GM21529 (cell line): Measurements from ENCODE around the gene LOXL1.
"Not testable (repeated sequence)": the region's sequence is repeated elsewhere in the genome, so short reads cannot be mapped to it uniquely, and the experiment has no call there.

Experiments
- ATAC-seq: cut with Tn5 transposase; IDR thresholded peaks from one replicate; pipeline ENCODE4 v1.9.1; 2021; ENCODE audit not compliant: unreplicated experiment

Gene LOXL1

GRCh38 chr15:73972984-73973682, 46.9 kb downstream of the LOXL1 start:
- no peak for ATAC-seq

GRCh38 chr15:73973683-73974200, 47.5 kb downstream of the LOXL1 start:
- not testable (repeated sequence) for ATAC-seq

DNA sequence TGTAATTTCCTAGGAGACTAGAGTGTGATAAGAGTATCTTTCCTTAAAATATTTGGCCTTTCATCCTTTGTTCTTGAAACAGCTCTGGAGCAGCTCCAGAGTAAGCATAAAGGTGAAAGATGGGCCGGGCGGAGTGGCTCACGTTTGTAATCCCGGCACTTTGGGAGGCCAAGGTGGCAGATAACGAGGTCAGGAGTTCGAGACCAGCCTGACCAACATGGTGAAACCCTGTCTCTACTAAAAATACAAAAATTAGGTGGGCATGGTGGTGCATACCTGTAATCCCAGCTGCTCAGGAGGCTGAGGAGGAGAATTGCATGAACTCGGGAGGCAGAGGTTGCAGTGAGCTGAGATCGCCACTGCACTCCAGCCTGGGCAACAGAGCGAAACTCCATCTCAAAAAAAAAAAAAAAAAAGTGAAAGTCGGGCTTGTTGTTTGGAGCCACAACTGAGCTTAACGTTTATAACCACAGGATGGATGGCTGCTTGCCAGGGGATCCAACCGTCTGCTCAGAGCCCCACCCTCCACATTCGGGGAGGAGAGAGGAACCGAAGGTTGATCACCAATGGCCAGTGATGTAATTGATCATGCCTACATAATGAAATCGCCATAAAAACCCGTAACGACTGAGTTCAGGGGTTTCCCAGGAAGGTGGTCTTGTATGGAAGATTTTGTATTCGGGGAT, 49.3 kb downstream of the LOXL1 start:
- ATAC-seq = not testable (repeated sequence)

DNA sequence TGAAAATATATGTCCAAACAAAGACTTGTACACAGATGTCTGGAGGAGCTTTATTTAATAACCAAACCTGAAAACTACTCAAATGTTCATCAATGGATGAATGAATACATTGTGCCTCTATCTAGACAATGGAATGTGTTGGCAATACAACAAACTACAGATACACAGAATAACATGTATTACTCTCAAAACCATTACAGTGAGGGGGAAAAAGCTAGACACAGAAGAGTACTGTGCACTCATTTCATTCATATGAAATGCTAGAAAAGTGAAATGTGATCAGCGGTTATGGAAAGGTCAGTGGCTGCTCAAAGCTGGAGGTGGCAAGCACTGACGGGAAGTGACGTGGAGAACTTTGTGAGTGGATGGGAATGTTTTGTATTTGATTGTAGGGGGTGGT, 52.6 kb downstream of the LOXL1 start:
- no peak for ATAC-seq

DNA sequence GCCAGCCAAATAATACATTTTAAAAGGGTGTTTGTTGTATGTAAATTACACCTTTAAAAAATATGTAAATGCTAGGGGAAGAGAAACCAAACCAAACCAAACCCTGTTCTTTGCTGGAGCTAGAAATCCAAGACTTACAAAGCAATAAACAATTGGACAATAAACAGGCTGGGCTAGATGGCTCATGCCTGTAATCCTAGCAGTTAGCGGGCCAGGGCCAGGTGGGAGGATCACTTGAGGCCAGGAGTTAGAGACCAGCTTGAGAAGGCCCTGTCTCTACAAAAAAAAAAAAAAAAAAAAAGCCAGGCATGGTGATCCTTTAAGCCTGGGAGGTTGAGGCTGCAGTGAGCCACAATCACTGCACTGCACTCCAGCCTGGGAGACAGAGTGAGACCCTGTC, 53.4 kb downstream of the LOXL1 start:
- no peak for ATAC-seq

GRCh38 chr15:73981761-73982221, 55.5 kb downstream of the LOXL1 start:
- ATAC-seq = peak; percentile 17

GRCh38 chr15:73982222-73982962, 56.1 kb downstream of the LOXL1 start:
- peak; percentile 70 for ATAC-seq

DNA sequence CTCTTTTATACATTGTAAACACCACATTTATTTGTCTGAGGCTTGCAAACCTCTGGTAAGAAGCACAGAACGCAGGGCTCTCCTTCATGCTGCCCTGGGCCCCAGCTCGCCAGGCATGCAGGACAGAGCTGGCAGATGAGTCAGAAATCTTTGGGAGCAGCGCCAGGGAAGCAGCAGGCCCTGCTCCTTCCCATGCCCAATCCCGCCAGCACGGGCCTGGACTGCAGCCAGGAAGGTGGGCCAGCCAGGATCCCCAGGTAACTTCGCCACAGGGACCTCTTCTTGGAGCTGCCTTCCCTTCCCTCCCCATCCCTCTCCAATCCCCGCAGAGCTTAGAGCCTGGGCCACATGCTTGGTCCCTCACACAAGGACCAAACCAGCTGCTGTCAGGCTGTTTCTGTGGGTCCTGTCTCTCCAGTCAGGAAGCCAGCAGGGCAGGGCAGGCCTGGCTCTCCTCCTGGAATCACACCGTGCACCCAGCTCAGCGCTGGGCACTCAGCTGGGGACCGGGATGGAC, 57.0 kb downstream of the LOXL1 start:
- no peak for ATAC-seq

- no peak for ATAC-seq
Measured at GRCh38 chr15:73983773-73984172, 57.5 kb downstream of the LOXL1 start.

- no peak for ATAC-seq
Measured at GRCh38 chr15:73984208-73984979, 58.1 kb downstream of the LOXL1 start.

GRCh38 chr15:73985101-73985873, 59.0 kb downstream of the LOXL1 start:
- no peak for ATAC-seq

DNA sequence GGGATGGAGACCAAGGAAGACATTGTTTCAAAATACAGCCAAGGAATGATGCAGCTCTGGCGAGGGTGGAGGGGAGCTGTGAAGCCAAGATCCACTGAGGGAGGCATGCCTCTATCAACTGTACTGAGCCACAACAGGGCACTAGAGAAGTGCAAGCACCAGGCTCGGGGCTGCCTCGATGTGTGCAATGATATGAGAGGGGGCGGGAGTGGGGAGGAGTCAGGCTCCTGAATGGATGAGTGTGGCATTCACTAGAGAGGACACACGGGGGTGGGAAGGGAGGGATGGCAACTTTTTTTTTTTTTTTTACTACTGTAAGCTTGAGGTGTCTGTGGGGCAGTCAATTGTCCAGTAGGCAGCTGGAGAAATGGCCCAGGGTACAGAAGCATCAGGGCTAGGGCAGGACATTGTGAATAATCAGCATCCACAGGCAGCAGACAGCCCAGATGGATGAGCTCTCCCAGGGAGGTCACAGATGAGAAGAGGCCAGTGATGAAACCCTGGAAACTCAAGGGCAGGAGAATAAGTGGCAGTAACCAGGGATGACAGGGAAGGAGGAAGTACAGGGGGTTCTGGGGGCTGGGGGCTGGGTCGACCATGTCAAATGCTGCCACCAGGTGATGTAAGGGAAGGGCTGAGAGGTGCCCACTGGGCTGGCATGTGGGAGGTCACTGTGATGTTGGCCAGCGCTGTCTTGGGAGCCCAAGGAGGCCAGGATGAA, 60.0 kb downstream of the LOXL1 start:
- no peak for ATAC-seq

DNA sequence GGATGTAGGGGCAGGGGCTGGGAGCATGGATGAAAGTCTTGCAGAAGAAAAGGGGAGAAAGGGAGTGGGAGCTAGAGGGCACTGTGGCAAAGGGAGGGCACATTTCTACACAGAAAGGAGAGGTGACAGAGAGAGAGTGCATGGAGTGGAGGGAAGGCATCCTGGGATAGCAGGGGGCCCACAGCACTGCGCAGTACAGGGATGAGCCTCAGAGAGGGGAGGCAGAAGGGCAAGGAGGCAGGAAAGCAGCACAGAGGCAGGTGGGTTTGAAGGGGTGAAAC, 60.5 kb downstream of the LOXL1 start:
- ATAC-seq = no peak

DNA sequence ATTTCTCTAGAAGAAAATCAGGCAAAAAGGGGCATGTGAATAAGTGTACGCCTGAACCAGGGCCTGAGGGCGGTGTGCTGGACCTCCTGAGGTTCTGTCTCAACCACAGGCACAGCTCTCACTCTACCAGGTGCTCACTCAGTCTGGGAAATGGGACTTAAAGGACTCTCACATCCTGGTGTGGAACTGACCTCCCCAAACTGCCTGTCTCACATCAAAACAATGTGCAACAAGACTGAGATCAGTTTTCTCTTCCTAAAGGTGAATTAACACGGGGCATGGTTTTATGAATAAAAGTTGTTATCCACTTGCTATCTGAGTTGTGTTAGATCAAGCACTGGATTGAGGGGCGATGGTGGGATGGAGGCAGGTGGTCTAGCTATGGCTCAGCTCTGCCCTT, 61.0 kb downstream of the LOXL1 start:
- no peak for ATAC-seq

- no peak for ATAC-seq
Measured at GRCh38 chr15:73987681-73988444, 61.6 kb downstream of the LOXL1 start.

DNA sequence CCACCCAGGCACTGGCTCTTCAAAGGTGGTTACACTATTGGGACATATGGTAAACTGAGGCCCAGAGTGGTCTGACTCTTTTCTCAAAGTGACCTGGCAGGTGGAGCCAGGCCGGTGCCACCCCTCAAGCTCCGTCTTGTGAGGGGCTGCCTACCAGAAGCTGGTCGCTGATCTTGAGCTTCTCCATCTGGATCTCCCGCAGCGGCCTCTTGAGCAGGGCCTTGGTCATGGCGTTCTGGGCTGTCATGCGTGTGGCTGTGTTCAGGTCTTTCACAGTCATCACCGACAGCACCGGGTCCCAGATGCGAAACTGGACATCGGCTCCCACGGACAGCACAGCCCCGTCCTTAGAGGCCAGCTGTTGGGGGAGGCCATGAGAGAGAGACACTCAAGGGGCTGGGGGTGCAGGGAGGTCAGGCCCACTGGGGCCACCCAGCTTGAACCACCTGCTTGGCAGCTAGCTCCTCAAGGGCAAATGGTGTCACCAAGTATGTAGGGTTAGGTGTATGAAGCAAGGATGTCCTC, 62.2 kb downstream of the LOXL1 start:
- ATAC-seq = no peak

- ATAC-seq = no peak
Measured at GRCh38 chr15:73989001-73989798, 62.9 kb downstream of the LOXL1 start.
